Upper lobe of left lung (tissue), 4 donors: ENCODE results near the gene P2RY11.

Experiments
- CTCF ChIP-seq, 6 experiments: fragments of 450-650 bp in 4 of 6; fragments of 200-600 bp in 2 of 6; sonication (generic) in 2 of 6; IDR thresholded peaks; one replicate each; pipeline ENCODE4 v1.5.1; 2016 to 2019; ENCODE audit warnings: antibody characterized with exemption in 6 of 6
- POLR2A ChIP-seq, 4 donors: fragments of 450-650 bp; IDR thresholded peaks; one replicate each; pipeline ENCODE4 v1.5.1; 2016 to 2017; ENCODE audit warnings: antibody characterized with exemption in 4 of 4, mild to moderate bottlenecking in 2 of 4

GRCh38 chr19:10095622-10095947 is 15.9 kb upstream of the P2RY11 start:
- TF ChIP-seq CTCF (IDR thresholded peaks at IDR 0.05) = no peak
- TF ChIP-seq POLR2A (IDR thresholded peaks at IDR 0.05) = no peak
